ENCODE data around the gene GJC2.

Gene GJC2

DNA sequence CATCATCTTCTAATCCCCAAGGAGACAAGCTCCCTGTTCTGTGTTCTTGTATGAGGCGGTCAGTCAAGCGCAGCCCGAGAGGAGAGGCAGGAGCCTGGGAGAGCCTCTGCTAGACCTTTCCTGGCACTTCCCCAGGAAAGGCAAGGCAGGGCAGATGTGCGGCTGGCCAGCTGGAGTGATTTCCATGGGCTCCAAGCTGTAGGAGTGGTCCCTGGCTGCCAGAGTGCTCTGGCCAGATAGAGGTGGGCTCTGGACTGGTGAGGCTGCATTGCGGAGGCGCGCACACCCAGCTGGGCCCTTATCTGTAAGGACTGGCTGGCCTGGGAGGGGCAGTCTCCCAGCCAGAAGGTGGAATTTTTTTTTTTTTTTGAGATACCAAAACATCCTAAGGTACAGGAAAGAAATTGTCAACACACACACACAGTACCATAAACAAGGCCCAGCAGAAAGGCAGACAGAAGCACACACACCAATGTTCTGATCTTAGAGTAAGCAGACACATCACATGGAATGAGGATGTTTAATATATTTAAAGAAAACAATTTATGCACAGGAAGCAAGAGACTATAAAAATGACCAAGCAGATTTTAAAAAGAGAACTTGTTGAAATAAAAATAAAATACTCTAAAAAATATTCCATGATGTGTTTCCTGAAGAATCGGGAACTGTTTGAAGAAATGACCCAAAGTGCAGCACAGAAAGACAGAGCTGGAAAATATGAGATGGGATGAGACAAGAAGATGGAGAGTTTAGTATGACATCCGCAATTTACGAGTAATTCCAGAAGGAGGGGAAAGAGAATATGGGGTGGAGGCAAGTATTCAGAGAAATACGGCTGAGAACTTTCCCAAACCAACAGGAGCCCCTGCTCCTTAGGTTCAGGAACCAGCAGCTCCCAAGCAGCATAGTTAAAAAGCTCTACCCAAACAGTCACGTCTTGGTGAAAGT lies 29.3 kb downstream of the GJC2 start:
- H3K4me3 ChIP-seq (ENCODE audit: low read depth, low read length), result no peak overlapping the region
- ChIA-PET POLR2A (no interaction called here), CTCF (interaction anchor here (6.8 kb wide), 1 partner anchor 12 kb away, joined by 47 read pairs; the partner anchor contains the start of gene IBA57)
- TF ChIP-seq, protein P1, sequence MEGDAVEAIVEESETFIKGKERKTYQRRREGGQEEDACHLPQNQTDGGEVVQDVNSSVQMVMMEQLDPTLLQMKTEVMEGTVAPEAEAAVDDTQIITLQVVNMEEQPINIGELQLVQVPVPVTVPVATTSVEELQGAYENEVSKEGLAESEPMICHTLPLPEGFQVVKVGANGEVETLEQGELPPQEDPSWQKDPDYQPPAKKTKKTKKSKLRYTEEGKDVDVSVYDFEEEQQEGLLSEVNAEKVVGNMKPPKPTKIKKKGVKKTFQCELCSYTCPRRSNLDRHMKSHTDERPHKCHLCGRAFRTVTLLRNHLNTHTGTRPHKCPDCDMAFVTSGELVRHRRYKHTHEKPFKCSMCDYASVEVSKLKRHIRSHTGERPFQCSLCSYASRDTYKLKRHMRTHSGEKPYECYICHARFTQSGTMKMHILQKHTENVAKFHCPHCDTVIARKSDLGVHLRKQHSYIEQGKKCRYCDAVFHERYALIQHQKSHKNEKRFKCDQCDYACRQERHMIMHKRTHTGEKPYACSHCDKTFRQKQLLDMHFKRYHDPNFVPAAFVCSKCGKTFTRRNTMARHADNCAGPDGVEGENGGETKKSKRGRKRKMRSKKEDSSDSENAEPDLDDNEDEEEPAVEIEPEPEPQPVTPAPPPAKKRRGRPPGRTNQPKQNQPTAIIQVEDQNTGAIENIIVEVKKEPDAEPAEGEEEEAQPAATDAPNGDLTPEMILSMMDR (IDR thresholded peaks at IDR 0.05; ENCODE audit: insufficient read depth, low read length, missing control alignments), result no peak
- DNase-seq (ENCODE audit: low read depth, low spot score), result no peak

DNA sequence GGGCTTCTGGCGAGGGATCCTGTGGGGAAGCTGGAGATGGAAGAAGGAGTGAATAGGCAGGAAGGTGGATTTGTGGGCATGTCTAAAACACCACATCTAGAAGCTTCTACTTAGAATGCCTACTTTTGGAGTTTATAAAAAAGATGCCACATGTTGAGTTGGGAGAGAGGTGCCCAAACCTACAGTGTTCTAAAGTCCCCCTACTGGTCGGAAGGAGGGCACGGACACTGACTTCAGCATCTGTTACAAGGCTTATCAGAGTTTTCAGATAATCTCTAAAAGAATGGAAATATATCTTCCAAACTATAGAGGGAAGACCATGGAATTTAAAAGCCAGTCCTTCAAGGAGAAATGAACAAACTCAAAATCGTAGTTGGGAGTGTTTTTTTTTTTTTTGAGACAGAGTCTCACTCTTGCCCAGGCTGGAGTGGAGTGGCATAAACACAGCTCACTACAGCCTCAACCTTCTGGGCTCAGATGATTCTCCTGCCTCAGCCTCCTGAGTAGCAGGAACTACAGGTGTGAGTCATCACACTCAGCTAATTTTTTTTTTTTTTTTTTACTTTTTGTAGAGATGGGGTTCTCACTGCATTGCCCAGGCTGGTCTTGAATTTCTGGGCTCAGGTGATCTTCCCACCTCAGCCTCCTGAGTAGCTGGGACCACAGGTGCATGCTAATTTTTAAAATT lies 30.7 kb downstream of the GJC2 start:
- TF ChIP-seq, protein P1 (IDR thresholded peaks at IDR 0.05; ENCODE audit: insufficient read depth, low read length, missing control alignments), result no peak
- ChIA-PET CTCF (interaction anchor here (0.8 to 6.8 kb wide), 3 partner anchors 14 to 50 kb away, joined by 4 to 47 read pairs (median 5); partner anchors contain the start of gene IBA57), POLR2A (interaction anchor here (0.6 kb wide), 1 partner anchor 68 kb away, joined by 3 read pairs; no protein-coding TSS in a partner anchor)
- no peak for DNase-seq (ENCODE audit: low read depth, low spot score)
- H3K4me3 ChIP-seq (ENCODE audit: low read depth, low read length), result no peak overlapping the region

DNA sequence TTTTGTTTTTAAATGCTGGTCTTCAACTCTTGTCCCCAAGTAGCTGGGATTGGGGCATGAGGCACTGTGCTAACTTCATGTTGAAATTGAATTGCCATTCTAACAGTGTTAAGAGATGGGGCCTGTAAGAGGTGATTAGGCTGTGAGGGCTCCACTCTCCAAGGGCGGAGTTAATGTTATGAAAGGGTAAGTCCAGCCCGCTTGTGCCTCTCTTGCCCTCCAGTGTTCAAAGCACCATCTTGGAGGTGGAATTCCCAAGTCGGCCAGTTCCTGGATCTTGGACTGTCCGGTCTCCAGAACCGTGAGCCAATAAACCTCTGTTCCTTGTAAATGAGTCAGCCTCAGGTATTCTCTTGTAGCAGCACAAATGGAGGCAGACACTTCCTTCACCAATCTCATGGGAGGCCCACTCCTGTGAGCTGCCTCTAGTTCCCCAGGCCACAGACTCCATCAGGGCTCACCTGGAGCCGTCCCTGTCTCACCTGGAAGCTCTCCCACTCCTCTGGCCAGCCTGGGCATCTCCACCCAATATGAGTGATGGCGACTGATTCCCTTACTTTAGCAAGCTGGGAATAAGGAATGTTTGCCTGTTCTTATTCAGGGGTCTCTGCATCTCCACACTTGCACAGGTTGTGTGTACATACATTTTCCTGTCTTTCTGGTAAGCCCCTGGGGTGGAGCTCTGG lies 31.4 kb downstream of the GJC2 start:
- CTCF ChIA-PET, result interaction anchor here (0.8 to 6.8 kb wide), 3 partner anchors 14 to 50 kb away, joined by 4 to 47 read pairs (median 5); partner anchors contain the start of gene IBA57
- no peak for DNase-seq (ENCODE audit: low read depth, low spot score)
- H3K4me3 ChIP-seq (ENCODE audit: low read depth, low read length), result no peak overlapping the region
- POLR2A ChIA-PET, result interaction anchor here (0.6 kb wide), 1 partner anchor 68 kb away, joined by 3 read pairs; no protein-coding TSS in a partner anchor
- TF ChIP-seq, protein P1 (IDR thresholded peaks at IDR 0.05; ENCODE audit: insufficient read depth, low read length, missing control alignments), result no peak

DNA sequence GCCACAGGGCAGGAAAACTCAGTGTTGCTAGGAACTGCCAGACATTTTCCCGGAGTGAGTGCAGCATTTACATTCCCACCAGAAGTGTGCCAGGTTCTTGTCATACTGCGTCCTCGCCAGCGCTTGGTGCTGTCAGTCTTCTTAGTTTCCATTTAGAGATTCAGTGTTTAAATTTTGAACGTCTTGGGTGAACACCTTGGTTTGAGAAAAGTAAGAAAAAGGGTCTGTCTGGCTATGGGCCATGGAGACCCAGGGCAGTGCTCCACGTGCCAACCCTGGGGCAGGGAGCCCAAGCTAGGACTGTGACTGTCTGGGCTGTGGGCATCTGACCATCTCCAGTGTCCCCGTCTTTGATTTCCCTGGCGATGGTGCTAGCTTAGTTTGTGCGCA lies 31.9 kb downstream of the GJC2 start:
- no peak for DNase-seq (ENCODE audit: low read depth, low spot score)
- ChIA-PET POLR2A (no interaction called here), CTCF (interaction anchor here (1.1 to 6.8 kb wide), 2 partner anchors 15 to 33 kb away, joined by 5 to 47 read pairs; partner anchors contain the start of gene IBA57)
- no peak overlapping the region for H3K4me3 ChIP-seq (ENCODE audit: low read depth, low read length)
- TF ChIP-seq, protein P1 (IDR thresholded peaks at IDR 0.05; ENCODE audit: insufficient read depth, low read length, missing control alignments), result no peak

DNA sequence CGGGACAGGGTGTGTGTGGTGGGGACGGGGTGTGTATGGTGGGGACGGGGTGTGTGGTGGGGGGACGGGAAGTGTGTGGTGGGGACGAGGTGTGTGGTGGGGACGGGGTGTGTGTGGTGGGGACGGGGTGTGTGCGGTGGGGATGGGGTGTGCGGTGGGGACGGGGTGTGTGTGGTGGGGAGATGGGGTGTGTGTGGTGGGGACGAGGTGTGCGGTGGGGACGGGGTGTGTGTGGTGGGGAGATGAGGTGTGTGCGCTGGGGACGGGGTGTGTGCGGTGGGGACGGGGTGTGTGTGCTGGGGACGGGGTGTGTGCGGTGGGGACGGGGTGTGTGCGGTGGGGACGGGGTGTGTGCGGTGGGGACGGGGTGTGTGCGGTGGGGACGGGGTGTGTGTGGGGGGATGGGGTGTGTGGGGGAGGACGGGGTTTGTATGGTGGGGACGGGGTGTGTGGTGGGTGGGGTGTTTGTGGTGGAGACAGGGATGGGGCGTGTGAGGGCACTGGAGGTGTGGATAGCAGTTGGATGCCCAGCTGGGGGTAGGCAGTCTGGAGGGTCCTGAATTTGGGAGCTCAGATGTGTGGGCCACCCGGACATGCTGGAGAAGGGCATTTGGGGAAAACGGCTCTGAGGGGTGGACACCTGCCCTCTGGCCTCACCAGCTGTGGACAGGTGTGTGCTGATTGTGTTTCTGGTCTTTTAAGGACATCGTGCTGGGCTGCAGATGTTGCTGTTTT lies 32.7 kb downstream of the GJC2 start:
- ChIA-PET CTCF (interaction anchor here (6.8 kb wide), 1 partner anchor 16 kb away, joined by 47 read pairs; the partner anchor contains the start of gene IBA57), POLR2A (no interaction called here)
- TF ChIP-seq, protein P1 (IDR thresholded peaks at IDR 0.05; ENCODE audit: insufficient read depth, low read length, missing control alignments), result no peak
- DNase-seq (ENCODE audit: low read depth, low spot score), result no peak
- no peak overlapping the region for H3K4me3 ChIP-seq (ENCODE audit: low read depth, low read length)
